K562 (cell line): Measurements from ENCODE around the gene ZNF750. TPM values are rescaled to one million over a fixed set of nuclear protein-coding genes. Genes with fewer than 3 reads are reported as not detected.

Experiments used
- SMAD2 ChIP-seq: fragments of 150-350 bp; IDR thresholded peaks from 2 replicates; pipeline ENCODE4 v1.6.1; 2014; ENCODE audit warnings: low read depth, mild to moderate bottlenecking, low read length
- SPI1 ChIP-seq: IDR thresholded peaks from 2 replicates; pipeline ENCODE4 v1.6.1; 2011; ENCODE audit warnings: low read depth, low read length, control low read depth, borderline replicate concordance
- polyA plus RNA-seq, 8 experiments: library from polyadenylated mRNA; depleted of rRNA in 4 of 8; stranded (reverse) in 5 of 8; unstranded in 3 of 8; fragments of >200 nt; fragmentation: Nextera tagmentation in 2 of 8; fragmentation: Illumina TruSeq in 1 of 8; extraction: Ambion mirVana in 2 of 8; extraction: Trizol in 1 of 8; gene quantifications; 2 replicates each; pipeline versions ENCODE4 v1.2.1 to v1.2.3, GENCODE V29; 2011 to 2014; ENCODE audit warnings: inconsistent platforms in 1 of 8, missing spikeins in 1 of 8
- total RNA-seq, 7 experiments: library from RNA; depleted of rRNA in 6 of 7; stranded (reverse); fragments of >200 nt in 6 of 7; fragmentation: Illumina TruSeq in 2 of 7; extraction: Trizol in 2 of 7; gene quantifications; 2 replicates each; pipeline versions ENCODE4 v1.2.1 to v1.2.3, GENCODE V29; 2011 to 2021; ENCODE audit warnings: low replicate concordance in 1 of 7
- TF ChIP-seq, protein P1 (sequence below): fragments of 250-450 bp; sonication (Bioruptor Pico); IDR thresholded peaks from 2 replicates; pipeline ENCODE4 v1.4.0; 2020; ENCODE audit warnings: mild to moderate bottlenecking
- TF ChIP-seq, protein P2 (sequence below), 2 experiments: fragments of 450-650 bp in 1 of 2; sonication (generic) in 1 of 2; formaldehyde crosslinking in 1 of 2; IDR thresholded peaks in 1 of 2; conservative IDR thresholded peaks in 1 of 2; 2 replicates each; pipeline versions ENCODE4 v1.6.1 to v1.8.1; 2016 to 2023; ENCODE audit warnings: mild to moderate bottlenecking in 2 of 2, moderate library complexity in 2 of 2, inconsistent platforms in 1 of 2, missing genetic modification reagents in 1 of 2
- TF ChIP-seq, protein P3 (sequence below), 2 experiments: fragments of 150-350 bp in 1 of 2; IDR thresholded peaks; 2 replicates each; pipeline ENCODE4 v1.6.1; 2012 to 2016; ENCODE audit warnings: low read depth in 2 of 2, low read length in 2 of 2, mild to moderate bottlenecking in 1 of 2, moderate library complexity in 1 of 2

The ZNF750 gene
- total and polyA plus RNA-seq, 9 of the 15 experiments (the other 6 are each of a cell fraction or from before 2014, with no cell fraction given) = not detected

GRCh38 chr17:82870091-82870491 is 30.3 kb upstream of the ZNF750 start (continued):
- TF ChIP-seq, protein P1, sequence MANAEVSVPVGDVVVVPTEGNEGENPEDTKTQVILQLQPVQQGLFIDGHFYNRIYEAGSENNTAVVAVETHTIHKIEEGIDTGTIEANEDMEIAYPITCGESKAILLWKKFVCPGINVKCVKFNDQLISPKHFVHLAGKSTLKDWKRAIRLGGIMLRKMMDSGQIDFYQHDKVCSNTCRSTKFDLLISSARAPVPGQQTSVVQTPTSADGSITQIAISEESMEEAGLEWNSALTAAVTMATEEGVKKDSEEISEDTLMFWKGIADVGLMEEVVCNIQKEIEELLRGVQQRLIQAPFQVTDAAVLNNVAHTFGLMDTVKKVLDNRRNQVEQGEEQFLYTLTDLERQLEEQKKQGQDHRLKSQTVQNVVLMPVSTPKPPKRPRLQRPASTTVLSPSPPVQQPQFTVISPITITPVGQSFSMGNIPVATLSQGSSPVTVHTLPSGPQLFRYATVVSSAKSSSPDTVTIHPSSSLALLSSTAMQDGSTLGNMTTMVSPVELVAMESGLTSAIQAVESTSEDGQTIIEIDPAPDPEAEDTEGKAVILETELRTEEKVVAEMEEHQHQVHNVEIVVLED = no peak
- TF ChIP-seq, protein P2, sequence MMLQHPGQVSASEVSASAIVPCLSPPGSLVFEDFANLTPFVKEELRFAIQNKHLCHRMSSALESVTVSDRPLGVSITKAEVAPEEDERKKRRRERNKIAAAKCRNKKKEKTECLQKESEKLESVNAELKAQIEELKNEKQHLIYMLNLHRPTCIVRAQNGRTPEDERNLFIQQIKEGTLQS (IDR thresholded peaks at IDR 0.05) = no peak
- TF ChIP-seq, protein P2 (CRISPR knock-in tag; conservative IDR thresholded peaks at IDR 0.05) = no peak
- TF ChIP-seq SMAD2 (no peak), SPI1 (no peak)
- TF ChIP-seq, protein P3, sequence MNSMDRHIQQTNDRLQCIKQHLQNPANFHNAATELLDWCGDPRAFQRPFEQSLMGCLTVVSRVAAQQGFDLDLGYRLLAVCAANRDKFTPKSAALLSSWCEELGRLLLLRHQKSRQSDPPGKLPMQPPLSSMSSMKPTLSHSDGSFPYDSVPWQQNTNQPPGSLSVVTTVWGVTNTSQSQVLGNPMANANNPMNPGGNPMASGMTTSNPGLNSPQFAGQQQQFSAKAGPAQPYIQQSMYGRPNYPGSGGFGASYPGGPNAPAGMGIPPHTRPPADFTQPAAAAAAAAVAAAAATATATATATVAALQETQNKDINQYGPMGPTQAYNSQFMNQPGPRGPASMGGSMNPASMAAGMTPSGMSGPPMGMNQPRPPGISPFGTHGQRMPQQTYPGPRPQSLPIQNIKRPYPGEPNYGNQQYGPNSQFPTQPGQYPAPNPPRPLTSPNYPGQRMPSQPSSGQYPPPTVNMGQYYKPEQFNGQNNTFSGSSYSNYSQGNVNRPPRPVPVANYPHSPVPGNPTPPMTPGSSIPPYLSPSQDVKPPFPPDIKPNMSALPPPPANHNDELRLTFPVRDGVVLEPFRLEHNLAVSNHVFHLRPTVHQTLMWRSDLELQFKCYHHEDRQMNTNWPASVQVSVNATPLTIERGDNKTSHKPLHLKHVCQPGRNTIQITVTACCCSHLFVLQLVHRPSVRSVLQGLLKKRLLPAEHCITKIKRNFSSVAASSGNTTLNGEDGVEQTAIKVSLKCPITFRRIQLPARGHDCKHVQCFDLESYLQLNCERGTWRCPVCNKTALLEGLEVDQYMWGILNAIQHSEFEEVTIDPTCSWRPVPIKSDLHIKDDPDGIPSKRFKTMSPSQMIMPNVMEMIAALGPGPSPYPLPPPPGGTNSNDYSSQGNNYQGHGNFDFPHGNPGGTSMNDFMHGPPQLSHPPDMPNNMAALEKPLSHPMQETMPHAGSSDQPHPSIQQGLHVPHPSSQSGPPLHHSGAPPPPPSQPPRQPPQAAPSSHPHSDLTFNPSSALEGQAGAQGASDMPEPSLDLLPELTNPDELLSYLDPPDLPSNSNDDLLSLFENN (IDR thresholded peaks at IDR 0.05; ENCODE audit: low read depth in 2 of 2, low read length in 2 of 2) = no peak
